NCI-H128 (cell line): ENCODE measurements around the gene ZBTB21.
"Not testable (repeated sequence)": the region's sequence is repeated elsewhere in the genome, so short reads cannot be mapped to it uniquely, and the experiment has no call there.

Source experiments
- DNase-seq: peaks from one replicate; lab custom pipeline; 2025; ENCODE audit not compliant: unreplicated experiment; lab: John Stamatoyannopoulos, UW

The ZBTB21 gene

GRCh38 chr21:41953831-41954653, 56.1 kb downstream of the ZBTB21 start, which contains the start of gene C2CD2:
Gene C2CD2 (minus strand): TSS chr21:41954018. CDS start chr21:41953648, 370 bp downstream.
- no peak for DNase-seq

- no peak for DNase-seq
Measured at GRCh38 chr21:41953249-41953830, 56.8 kb downstream of the ZBTB21 start.

- DNase-seq, result no peak
Measured at GRCh38 chr21:41952568-41953248, 57.5 kb downstream of the ZBTB21 start.

GRCh38 chr21:41951876-41952567, 58.1 kb downstream of the ZBTB21 start:
- no peak for DNase-seq

- DNase-seq, result no peak
Measured at GRCh38 chr21:41950941-41951351, 59.2 kb downstream of the ZBTB21 start.

GRCh38 chr21:41949631-41950030, 60.5 kb downstream of the ZBTB21 start:
- not testable (repeated sequence) for DNase-seq

- no peak for DNase-seq
Measured at GRCh38 chr21:41948901-41949300, 61.3 kb downstream of the ZBTB21 start.

- DNase-seq, result no peak
Measured at GRCh38 chr21:41948078-41948895, 61.9 kb downstream of the ZBTB21 start.

GRCh38 chr21:41945982-41946381, 64.2 kb downstream of the ZBTB21 start:
- no peak for DNase-seq

GRCh38 chr21:41943851-41944250, 66.3 kb downstream of the ZBTB21 start:
- DNase-seq, result no peak

- no peak for DNase-seq
Measured at GRCh38 chr21:41942457-41942856, 67.7 kb downstream of the ZBTB21 start.

- no peak for DNase-seq
Measured at GRCh38 chr21:41941941-41942340, 68.2 kb downstream of the ZBTB21 start.

GRCh38 chr21:41940431-41940830, 69.7 kb downstream of the ZBTB21 start:
- DNase-seq, result no peak

- DNase-seq, result no peak
Measured at GRCh38 chr21:41939391-41939790, 70.8 kb downstream of the ZBTB21 start.
